Activated effector memory CD4-positive, alpha-beta T cell treated with Interleukin-2 at 50 U/mL for 16 hours (primary cell): ENCODE data around the gene RCAN2.
"Not testable (repeated sequence)": the region's sequence is repeated elsewhere in the genome, so short reads cannot be mapped to it uniquely, and the experiment has no call there.

Source experiments
- DNase-seq: peaks from one replicate; pipeline ENCODE4 v3.0.0-alpha.2; 2020

The RCAN2 gene

DNA sequence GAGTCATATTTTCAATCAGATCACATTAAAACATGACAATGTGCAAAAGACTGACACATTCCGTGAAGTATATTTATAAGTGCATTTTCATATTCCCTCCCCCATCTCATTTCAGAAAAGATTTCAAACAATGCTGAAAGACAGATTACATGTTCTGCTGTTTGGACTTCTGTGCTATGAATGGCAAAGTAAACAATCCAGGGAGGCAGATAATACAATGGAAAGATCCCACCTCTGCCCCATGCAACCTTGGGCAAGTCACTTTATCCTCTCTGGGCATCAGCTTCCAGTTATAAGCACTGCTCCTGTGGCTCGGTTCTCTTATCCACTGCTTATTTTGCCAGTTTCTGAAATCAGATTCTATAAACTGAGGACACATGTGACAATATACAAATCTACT, 110.2 kb downstream of the RCAN2 start:
- no peak for DNase-seq

DNA sequence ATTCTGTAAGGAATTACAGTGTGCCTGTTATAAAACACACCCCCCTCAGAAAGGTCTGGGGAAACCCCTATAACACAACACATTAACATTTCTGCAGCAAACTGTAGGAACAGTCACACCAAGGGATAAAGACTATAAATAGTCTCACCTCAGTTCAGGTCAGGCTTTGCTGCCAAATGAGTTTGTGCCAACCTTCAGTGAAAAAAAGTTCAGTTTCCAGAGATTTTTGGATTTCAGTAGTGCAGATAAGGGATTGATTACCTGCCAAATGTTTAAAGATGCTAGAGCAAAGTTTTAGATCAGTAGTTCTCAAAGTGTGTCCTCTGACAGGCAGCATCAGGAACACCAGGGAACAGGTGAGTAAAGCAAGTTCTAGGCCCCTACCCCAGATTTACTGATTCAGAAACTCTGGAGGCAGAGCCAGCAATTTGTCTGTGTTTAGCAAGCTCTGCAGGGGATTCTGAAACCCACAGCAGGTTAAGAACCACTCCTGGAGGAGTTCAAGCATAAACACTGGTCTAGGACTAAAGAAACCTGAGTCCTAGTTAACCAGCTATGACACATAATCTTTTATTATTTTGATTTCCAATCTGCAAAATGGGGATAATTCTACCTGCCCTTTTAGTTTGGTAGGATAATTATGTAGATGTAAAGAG, 111.0 kb downstream of the RCAN2 start:
- DNase-seq = no peak

DNA sequence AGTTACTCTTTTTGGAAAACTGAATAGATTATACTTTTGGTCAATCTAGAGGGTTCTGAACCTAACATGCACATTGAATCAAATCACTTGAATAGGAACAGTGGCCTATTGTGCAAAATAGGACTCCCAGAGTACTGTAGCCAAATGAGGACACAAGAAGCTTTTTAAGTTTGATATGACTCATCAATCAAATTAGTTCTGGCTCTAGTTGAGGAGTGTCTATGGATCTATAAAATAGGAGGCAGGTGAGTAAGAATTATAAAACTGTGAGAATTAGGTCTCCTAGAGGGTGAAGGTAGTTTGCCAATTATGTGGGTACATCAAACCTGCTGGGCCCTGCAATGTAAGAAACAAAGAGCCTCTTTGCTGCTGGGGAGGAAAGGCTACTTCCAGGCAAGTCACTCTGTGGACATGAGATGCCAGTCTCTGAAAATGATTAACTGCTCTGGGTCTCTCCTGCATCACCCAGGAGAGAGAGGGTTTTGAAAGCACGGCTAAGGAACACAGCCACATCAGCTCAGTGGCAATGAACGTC, 112.3 kb downstream of the RCAN2 start:
- no peak for DNase-seq

DNA sequence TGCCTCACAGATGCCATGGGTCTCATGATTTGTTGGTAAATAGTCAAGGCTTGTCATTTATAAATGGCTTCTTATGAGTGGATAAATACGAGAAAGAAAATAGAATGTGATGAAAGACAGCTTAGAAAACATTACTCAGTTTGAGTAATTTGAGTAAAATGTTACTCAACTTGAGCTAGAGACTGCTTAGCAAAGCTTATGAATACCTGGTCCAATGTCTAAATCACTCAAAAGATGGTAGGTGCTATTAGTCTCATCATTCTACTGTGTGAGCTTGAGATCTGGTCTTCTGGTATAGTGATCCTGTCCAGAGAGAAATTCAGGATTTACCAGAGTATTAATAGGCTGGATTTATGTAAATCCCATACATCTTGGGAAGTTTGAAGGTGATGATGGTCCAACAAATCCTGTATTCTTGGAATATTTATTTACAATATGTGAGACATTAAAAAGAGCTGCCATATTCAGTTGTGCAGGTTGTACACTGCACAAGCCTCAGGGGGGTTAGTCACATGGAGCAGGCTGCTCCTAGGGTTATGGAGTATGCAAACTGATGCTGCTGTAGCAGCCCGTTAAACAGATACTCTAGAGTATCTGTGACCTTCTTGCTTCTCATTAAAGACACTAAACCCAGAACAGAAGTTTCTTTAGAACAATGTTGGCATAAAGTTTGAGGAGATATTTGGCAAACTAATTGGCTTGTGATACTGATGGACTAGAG, 112.9 kb downstream of the RCAN2 start:
- no peak for DNase-seq

DNA sequence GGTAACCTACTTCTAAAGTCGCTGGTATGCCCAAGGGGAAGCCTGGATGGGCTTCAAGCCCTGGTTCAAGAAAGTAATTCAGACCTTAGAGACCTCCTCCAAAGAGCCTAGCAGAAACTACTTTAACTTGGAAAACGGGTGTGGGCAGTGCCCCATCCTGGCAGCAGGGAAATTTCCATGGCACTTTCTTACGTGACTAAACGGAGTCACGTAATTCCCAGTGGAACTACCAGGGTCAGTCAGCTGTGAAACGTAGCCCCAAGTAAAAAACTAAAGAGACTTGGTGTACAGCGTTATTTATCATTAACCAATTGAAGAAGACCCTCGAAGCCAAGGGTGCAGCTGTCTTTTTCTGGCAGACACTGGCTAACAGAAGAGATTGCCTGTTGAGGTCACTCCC, 114.0 kb downstream of the RCAN2 start:
- DNase-seq = no peak

DNA sequence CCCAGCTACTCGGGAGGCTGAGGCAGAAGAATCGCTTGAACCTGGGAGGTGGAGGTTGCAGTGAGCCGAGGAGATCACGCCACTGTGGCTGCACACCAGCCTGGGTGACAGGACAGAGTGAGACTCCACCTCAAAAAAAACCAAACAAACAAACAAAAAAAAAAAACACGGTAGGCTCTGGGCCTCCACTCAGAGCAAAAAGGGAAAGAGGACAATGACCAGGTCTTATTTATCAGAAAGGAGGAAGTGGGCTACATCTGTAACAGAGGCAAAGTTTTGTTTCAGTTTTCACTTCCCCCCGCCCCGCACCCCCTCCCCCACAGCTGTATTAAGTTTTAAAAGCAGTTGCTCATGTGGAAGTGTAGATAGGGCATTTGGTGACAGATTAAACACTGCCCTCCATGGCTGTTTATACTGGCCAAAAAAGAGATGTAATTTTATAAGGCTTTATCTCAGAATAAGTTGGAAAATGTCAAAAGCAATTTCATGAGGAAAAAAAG, 114.6 kb downstream of the RCAN2 start:
- DNase-seq = no peak

DNA sequence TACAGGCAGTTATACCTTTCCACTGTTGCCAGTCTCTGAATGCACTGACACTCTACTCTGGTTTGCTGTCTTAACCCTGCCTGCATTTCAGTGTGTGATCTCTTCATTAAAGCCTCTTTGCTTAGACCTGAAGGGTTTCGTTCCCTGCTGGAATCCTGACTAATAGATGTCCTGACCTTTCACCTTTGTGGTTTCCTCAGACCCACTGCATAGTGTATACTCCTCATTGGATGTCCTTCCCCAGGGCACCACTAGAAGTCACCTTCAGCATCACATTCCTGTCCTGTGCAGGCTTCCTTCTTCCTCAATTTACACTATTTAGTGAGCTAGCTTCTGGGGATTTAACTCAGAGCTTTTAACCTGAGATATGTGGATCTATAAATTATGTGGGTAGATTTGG, 120.6 kb downstream of the RCAN2 start:
- DNase-seq = no peak

DNA sequence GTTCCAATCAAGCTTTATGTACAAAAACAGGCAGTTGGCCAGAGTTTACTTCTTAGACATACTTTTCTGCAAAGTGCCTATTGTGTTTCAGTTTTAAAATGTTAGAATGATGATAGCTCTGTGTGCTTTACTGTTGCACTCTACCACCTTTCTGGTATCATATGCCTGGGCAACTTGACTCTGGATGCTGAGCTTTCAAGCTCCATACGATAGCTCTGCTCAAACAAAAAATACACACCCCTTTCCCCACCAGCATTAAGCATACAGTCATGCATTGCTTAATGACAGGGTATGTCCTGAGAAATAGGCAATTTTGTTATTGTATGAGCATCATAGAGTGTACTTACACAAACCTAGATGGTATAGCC, 123.1 kb downstream of the RCAN2 start:
- no peak for DNase-seq

DNA sequence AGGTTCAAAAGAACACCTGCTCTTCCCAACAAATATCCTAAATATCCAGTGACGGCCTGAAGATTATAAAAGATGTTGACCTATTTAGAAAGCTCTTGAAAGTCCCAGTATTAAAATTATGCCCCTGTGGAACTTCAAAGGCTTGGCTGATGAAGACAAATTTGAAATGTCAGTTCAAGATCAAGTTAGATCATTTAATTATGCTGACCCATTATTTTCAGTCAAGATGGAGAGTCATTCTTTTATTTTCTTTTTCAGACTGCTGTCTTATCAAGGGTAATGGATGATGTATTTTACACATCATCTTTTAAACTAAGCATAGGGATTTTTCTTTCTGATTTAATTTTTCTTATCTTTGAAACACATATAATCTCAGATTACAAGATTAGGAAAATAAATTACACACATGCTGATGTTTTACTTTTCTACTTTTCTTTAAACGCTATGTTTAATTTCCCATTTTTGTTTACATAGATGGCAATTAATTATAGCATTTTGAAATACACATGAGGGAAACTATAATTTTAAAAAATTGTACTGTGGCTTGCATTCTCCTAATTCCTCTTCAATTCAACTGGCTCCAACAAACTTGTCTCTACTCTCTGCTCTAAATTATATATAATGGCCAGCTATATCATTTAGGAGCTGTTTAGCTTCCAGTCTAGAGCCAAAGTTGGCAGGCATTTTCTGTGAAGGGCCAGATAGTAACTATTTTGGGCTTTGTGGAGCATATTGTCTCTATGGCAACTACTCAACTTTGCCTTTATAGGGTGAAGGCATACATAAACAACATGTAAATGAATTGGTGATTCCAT, 123.7 kb downstream of the RCAN2 start:
- DNase-seq = no peak

DNA sequence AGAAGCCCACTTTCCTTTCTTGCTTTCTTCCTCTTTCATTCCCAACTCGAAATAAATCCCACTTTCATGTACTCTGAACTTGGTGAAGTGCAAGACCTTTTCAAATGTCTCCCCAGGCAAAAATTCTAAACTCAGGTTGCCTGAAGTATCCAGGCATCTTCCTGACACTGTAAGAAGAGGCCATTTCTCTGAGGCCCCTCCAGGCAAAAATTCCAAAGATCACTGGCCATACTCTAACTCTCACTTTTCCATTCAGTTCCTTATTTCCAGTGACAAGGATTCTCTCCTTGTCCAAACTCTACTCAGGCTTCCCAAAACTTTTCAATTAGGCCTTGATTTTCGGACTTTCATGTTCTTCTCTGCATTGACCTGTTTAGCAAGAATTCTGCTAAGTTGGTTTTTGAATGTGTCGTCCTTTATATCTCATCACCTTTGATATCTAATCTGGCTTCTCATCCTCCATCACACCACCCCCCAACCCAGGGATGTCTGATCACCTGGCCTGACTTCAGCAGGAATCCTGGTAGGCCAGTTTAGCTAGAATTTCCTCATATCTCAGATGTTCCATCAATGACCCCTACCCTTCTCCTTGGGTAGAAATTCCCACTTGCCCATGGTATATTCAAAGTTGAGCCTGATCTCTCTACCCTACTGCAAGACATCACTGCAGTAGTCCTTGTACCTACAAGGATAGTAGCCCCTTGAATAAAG, 124.9 kb downstream of the RCAN2 start:
- no peak for DNase-seq

DNA sequence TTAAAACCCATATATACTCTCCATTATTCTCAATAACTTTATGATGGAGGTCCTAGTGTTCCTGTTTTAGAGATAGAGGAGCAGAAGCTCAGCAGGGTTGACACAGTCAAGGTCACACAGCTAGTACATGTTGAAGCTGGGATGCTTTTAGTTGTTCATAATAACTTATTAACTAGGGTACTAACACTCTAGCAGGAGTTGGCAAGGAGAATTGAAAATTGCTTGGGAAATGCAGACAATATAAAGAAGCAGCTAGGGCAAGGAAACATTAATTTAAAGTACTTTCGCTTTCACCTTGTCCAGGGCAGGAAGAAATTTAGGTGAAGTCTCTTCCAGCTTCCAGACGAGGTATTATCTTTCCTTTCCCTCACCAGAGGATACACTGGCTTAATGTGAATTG, 133.7 kb downstream of the RCAN2 start:
- no peak for DNase-seq

DNA sequence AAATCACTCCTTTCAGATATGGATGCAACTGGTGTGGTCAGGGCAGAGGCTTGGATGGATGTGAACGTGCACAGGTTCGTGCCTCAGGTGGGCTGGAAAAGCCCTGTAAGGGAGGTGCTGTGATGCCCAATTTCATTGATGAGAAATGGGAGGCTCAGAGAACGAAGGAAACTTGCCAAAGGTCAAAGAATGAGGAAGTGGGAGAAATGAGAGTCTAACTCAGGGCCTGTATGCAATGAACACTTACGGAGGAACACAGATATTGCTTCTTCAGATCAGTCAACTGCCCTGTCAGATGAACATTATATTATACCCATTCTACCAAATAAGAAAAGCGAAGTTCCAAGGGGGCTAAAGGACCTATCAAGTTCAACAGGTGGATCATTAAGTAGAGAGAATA, 134.7 kb downstream of the RCAN2 start:
- no peak for DNase-seq

DNA sequence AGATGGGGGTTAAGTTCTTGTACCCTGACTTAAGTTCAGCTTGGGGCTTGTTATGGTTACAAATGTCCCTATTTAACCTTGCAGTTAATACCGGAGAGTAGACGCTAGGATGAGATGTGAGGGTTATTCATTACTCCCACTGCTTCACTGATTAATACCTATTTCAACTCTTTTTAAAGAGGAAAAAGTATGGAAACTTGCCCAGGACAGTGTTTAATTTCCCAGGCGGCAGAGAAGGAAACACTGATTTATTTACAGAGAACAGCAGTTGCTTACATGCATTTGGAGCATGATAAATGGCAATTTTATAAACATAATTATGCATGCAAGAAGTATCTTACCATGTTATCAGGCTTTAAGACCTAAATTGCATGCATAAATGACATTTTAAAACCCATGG, 137.7 kb downstream of the RCAN2 start:
- no peak for DNase-seq

DNA sequence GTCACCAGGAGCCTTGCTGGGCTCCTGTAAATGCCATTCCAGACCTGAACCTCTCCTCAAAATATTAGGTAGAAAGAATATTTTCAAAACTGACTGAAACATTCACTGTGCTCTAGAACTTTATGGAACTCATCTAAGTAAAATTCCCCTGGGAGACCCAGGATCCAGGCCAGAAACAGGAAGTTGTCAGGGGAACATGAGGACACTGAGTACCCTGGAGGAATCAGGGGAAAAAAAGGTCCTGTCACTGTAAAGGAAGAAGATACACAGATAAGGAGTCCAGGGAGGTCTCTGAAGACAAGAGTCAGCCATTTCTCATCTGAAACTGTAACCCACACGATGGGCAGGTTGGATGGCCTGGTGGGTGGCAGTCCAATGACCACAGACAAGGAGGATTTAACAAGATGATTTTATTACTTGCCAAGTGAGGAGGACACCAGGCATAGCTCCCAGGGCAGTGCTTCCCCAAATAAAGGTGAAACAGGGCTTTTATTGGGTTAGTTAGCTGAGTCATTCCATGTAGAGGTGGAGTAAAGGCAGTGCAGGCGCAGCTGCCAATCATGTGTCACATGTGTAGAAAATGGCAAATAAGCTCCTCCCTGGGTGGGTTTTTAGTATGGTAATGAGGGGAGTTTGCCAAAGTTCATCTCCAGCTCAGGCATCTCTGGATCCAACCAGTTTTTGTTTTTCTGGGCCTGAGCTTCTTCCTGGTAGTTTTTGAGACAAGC, 138.5 kb downstream of the RCAN2 start:
- DNase-seq = no peak

DNA sequence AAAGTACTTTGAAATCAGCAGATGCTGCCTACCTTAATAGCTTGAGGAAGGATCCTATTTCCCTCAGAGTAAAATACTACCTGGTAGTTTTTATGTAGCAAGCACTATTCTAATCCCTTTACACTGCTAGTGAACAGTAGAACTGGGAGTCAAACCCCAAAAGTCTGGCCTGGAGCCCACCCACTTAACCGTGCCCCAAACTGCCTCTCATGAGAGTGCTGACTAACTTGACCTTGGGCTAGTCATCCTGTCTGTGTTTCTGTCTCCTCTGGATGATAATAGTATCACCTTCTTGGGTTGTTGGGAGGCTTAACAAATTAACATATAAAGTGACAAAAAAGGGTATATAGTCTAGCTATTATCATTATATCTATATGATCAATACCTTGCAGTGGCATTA, 140.5 kb downstream of the RCAN2 start:
- DNase-seq = no peak

DNA sequence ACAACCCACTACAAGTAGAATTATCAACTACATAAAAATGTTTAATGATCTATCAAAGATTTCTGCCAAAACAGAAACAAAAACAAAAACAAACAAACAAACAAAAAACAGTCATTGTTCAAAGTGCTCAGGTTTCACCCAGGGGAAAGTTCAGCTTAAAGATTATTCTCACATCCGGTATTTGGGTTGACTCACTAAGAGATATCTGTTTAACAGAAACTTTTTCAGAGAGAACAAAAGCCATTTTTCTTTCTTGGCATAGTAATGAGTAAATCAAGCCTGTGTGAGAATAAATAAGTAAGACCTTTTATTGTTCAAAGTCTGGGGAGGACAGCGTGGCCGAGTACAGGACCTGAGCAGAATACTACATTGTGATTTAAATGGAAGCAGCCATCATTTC, 143.6 kb downstream of the RCAN2 start:
- DNase-seq = no peak

DNA sequence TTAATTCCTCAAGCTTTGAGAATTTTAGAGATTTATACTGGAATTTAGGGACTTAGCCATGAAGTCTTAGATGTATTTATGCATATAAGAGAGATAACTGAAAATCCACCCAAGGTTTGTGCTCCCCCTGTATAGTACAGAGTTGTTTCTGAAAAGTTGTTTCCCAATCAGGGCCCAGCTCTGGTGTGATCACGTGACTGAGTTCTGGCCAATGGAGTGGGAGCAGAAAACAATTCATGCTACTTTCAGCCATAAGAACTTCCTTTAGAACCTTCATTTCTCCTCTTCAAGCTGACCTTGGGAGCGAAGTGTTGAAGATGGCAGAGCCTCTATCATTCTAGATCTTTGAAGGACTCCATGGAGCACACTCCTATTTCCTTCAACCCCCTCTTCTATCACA, 151.0 kb downstream of the RCAN2 start:
- no peak for DNase-seq

DNA sequence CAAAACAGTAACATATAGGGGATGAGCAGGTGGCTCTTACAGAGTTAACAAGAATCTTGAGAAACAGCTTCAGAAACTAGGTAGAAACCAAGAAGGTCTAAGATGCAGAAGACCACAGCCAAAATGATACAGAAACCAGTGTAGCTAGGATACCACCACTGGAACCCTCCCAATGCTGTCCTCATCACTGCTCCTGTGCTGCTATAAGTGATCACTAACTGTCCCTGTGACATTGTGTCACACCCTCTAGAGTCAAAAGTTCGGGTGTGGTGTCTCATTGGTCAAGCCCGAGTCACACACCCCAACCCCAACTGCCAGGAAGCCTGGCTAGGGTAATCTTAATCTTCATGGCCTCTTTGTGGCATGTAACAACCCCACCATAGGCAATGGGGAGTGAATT, 153.1 kb downstream of the RCAN2 start:
- no peak for DNase-seq

DNA sequence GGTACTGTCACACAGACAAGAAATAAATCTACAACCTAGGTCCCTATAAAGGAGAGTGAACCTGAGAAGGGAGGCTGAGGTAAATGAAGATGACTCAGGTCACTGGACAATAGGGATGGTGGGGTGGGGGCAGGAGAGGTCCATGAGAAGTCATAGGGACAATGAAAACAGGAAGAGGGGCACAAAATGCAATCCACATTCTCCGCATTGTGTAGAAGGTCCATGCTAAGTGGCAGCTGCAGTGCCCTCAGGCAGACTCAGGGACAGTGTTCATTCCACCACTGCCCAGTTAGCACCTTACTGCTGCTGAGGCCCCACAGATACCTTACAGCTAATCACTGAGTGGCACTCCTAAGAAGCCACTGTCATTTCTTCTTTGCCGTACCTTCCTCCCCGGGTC, 156.8 kb downstream of the RCAN2 start:
- no peak for DNase-seq

DNA sequence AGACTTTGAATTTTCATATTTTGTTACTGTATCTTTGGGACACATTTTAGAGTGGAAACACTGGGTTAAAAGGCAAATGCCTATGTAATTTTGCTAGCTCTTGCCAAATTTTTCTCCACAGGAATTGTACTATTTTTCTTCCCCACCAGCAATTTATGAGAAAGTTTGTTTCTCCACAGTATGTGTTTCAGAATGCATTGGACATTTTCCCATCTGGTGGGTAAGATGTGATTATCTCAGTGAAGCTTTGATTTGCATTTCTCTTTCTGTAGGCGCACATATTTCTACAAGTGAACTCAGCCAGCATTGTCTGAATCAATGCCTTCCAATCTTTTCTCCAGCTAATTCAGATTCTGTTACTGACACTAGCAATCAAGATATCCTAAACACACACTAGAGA, 157.8 kb downstream of the RCAN2 start:
- DNase-seq = no peak

DNA sequence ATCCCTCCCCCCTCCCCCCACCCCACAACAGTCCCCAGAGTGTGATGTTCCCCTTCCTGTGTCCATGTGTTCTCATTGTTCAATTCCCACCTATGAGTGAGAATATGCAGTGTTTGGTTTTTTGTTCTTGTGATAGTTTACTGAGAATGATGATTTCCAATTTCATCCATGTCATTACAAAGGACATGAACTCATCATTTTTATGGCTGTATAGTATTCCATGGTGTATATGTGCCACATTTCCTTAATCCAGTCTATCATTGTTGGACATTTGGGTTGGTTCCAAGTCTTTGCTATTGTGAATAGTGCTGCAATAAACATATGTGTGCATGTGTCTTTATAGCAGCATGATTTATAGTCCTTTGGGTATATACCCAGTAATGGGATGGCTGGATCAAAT, 158.8 kb downstream of the RCAN2 start:
- not testable (repeated sequence) for DNase-seq

DNA sequence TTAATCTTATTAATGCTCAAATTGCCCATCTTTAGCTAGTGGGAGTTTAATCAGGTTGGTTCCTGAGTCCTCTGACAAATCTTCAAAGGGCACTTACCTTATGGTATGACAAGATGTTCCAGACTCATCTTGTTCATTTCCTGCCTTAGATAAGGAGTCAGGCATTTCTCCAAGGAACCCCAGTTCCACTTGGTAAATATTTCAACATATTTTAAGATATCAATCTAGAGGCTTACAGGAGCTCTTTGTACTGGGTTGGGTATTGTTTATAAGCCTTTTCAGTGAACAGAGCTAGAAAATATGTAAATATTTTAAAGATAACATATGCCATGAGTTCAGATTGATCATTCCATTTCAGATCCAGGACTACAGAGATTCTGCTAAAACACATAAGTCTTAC, 159.8 kb downstream of the RCAN2 start:
- DNase-seq = no peak
